Stimulated activated effector memory CD8-positive, alpha-beta T cell treated with anti-CD3 and anti-CD28 coated beads, Interleukin-12 subunit alpha, Interleukin-12 subunit beta, amount 100 ng/mL, for 72 hours (primary cell): ENCODE data around the gene PDK1.
A peak's percentile ranks its signal among the peaks of the same experiment; 100 is the strongest.

Experiments used
- ATAC-seq: fragments of 150-1000 bp; cut with Tn5 transposase; 2 replicates; pipeline ENCODE4 v1.10.0; 2021
- DNase-seq, 2 donors: peaks; one replicate each; pipeline ENCODE4 v3.0.0; 2021 to 2022; ENCODE audit warnings: low spot score in 2 of 2
- H3K27ac Mint-ChIP-seq: one replicate; pipeline ENCODE4 v1.8.0; 2022; ENCODE audit warnings: mild to moderate bottlenecking, mixed read lengths
- H3K36me3 Mint-ChIP-seq: one replicate; pipeline ENCODE4 v1.8.0; 2022; ENCODE audit warnings: mild to moderate bottlenecking, mixed read lengths
- H3K4me1 Mint-ChIP-seq: one replicate; pipeline ENCODE4 v1.8.0; 2022; ENCODE audit warnings: mixed read lengths
- H3K4me3 Mint-ChIP-seq: one replicate; pipeline ENCODE4 v1.8.0; 2022; ENCODE audit warnings: mild to moderate bottlenecking, mixed read lengths
- H3K9me3 Mint-ChIP-seq: one replicate; pipeline ENCODE4 v1.8.0; 2022; ENCODE audit warnings: mixed read lengths

PDK1 gene

GRCh38 chr2:172634477-172634876 lies 78.6 kb downstream of the PDK1 start:
- Mint-ChIP-seq H3K4me3 (no peak overlapping the region), H3K4me1 (no peaks in the 10 kb centered on the region), H3K9me3 (no peaks in the 10 kb centered on the region), H3K36me3 (no peaks in the 10 kb centered on the region), H3K27ac (no peak overlapping the region)
- no peak for DNase-seq
- ATAC-seq = no peak

GRCh38 chr2:172635548-172635947 lies 79.7 kb downstream of the PDK1 start:
- DNase-seq (no peak), ATAC-seq (no peak)
- no peaks in the 10 kb centered on the region for H3K36me3 Mint-ChIP-seq
- no peak overlapping the region for H3K4me3 Mint-ChIP-seq
- H3K9me3 Mint-ChIP-seq = no peaks in the 10 kb centered on the region
- H3K27ac Mint-ChIP-seq = no peak overlapping the region
- no peaks in the 10 kb centered on the region for H3K4me1 Mint-ChIP-seq

GRCh38 chr2:172639256-172639655 lies 83.4 kb downstream of the PDK1 start:
- ATAC-seq (no peak), DNase-seq (no peak)
- Mint-ChIP-seq H3K36me3 (no peaks in the 10 kb centered on the region), H3K9me3 (no peaks in the 10 kb centered on the region), H3K4me3 (no peak overlapping the region), H3K4me1 (peaks cover 5% of the 10 kb centered on the region), H3K27ac (no peak overlapping the region)

GRCh38 chr2:172639823-172640222 lies 83.9 kb downstream of the PDK1 start:
- Mint-ChIP-seq H3K4me3 (no peak overlapping the region), H3K27ac (no peak overlapping the region), H3K9me3 (no peaks in the 10 kb centered on the region), H3K36me3 (no peaks in the 10 kb centered on the region), H3K4me1 (peaks cover 5% of the 10 kb centered on the region)
- peak; percentile 94 for ATAC-seq
- DNase-seq = no peak

GRCh38 chr2:172640389-172640788 lies 84.5 kb downstream of the PDK1 start:
- DNase-seq (no peak), ATAC-seq (no peak)
- H3K4me1 Mint-ChIP-seq = peaks cover 5% of the 10 kb centered on the region
- no peaks in the 10 kb centered on the region for H3K9me3 Mint-ChIP-seq
- H3K4me3 Mint-ChIP-seq = no peak overlapping the region
- H3K27ac Mint-ChIP-seq = no peak overlapping the region
- no peaks in the 10 kb centered on the region for H3K36me3 Mint-ChIP-seq

- no peak overlapping the region for H3K4me3 Mint-ChIP-seq
- no peak overlapping the region for H3K27ac Mint-ChIP-seq
- no peak for ATAC-seq
- H3K4me1 Mint-ChIP-seq = peaks cover 5% of the 10 kb centered on the region
- DNase-seq = no peak
- no peaks in the 10 kb centered on the region for H3K9me3 Mint-ChIP-seq
- H3K36me3 Mint-ChIP-seq = no peaks in the 10 kb centered on the region
Observed at GRCh38 chr2:172642301-172643020, 86.6 kb downstream of the PDK1 start.

GRCh38 chr2:172643142-172643541 lies 87.3 kb downstream of the PDK1 start:
- H3K4me1 Mint-ChIP-seq = peaks cover 5% of the 10 kb centered on the region
- ATAC-seq = peak; percentile 87
- no peak for DNase-seq
- no peaks in the 10 kb centered on the region for H3K36me3 Mint-ChIP-seq
- H3K9me3 Mint-ChIP-seq = no peaks in the 10 kb centered on the region
- H3K27ac Mint-ChIP-seq = peak overlapping the region; percentile 10
- no peak overlapping the region for H3K4me3 Mint-ChIP-seq

- DNase-seq = no peak
- Mint-ChIP-seq H3K4me3 (no peak overlapping the region), H3K4me1 (peaks cover 5% of the 10 kb centered on the region), H3K36me3 (no peaks in the 10 kb centered on the region), H3K9me3 (peaks cover 6% of the 10 kb centered on the region), H3K27ac (no peak overlapping the region)
- no peak for ATAC-seq
Observed at GRCh38 chr2:172647439-172647838, 91.5 kb downstream of the PDK1 start.

- H3K36me3 Mint-ChIP-seq = no peaks in the 10 kb centered on the region
- no peaks in the 10 kb centered on the region for H3K4me1 Mint-ChIP-seq
- ATAC-seq (no peak), DNase-seq (no peak)
- no peak overlapping the region for H3K4me3 Mint-ChIP-seq
- H3K9me3 Mint-ChIP-seq = peaks cover 15% of the 10 kb centered on the region
- H3K27ac Mint-ChIP-seq = no peak overlapping the region
Observed at GRCh38 chr2:172655091-172655837, 99.4 kb downstream of the PDK1 start.

- DNase-seq (no peak), ATAC-seq (no peak)
Observed at GRCh38 chr2:172655838-172656573, 100.1 kb downstream of the PDK1 start.

More at GRCh38 chr2:172655838-172656573, 100.1 kb downstream of the PDK1 start:
- H3K4me1 Mint-ChIP-seq = no peaks in the 10 kb centered on the region
- H3K27ac Mint-ChIP-seq = no peak overlapping the region
- no peak overlapping the region for H3K4me3 Mint-ChIP-seq
- peaks cover 13% of the 10 kb centered on the region for H3K9me3 Mint-ChIP-seq
- H3K36me3 Mint-ChIP-seq = no peaks in the 10 kb centered on the region
